Erythroblast (primary cell): Measurements from ENCODE around the gene HEXD.

ENCODE experiments used
- GATA1 ChIP-seq: IDR thresholded peaks from 2 replicates; pipeline ENCODE4 v1.6.1; 2011; ENCODE audit warnings: low read depth, mild to moderate bottlenecking, control low read depth, low read length, moderate library complexity
- POLR2A ChIP-seq: IDR thresholded peaks from 2 replicates; pipeline ENCODE4 v1.6.1; 2011; ENCODE audit warnings: mild to moderate bottlenecking, low read length

- TF ChIP-seq POLR2A (no peak), GATA1 (no peak)
These were observed 26.9 kb downstream of the HEXD start for GRCh38 chr17:82444941-82445521.
